GM18867 (cell line): ENCODE results near the gene DAPK3.
"Not testable (repeated sequence)": the region's sequence is repeated elsewhere in the genome, so short reads cannot be mapped to it uniquely, and the experiment has no call there.

Source experiments
- ATAC-seq: cut with Tn5 transposase; IDR thresholded peaks from one replicate; pipeline ENCODE4 v1.9.1; 2021; ENCODE audit warnings: mild to moderate bottlenecking, moderate library complexity; ENCODE audit not compliant: unreplicated experiment

Gene DAPK3

DNA sequence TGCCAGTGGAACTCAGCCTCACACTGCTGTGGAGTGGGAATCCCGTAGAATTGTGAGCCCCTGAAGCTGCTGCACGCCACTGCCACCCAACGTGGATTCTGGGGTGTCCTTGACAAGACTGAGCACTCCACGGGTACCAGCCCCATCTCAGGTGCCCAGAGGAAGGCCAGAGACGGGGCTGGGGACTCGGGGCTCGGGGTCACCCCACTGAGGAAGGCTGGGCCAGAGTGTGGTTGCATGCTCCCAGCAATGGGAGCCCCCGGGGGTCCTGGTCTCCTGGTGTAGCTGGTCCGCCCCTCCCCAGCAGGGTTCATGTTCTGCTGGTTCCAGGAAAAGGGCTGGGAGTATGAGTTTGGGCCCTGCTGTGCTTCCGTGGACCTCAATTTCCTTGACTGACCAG, 15.2 kb downstream of the DAPK3 start:
- no peak for ATAC-seq

DNA sequence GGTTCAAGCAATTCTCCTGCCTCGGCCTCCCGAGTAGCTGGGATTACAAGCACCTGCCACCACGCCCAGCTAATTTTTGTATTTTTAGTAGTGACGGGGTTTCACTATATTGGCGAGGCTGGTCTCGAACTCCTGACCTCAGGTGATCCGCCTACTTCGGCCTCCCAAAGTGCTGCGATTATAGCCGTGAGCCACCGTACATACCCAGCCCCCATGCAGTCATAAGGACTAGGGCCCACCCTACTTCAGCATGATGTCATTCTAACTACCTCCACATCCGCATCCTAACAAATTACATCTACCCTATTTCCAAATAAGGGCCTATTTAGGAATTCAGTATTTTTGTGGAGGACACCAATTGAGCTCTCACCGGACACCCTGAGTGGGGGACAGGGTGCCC, 15.6 kb downstream of the DAPK3 start:
- not testable (repeated sequence) for ATAC-seq

DNA sequence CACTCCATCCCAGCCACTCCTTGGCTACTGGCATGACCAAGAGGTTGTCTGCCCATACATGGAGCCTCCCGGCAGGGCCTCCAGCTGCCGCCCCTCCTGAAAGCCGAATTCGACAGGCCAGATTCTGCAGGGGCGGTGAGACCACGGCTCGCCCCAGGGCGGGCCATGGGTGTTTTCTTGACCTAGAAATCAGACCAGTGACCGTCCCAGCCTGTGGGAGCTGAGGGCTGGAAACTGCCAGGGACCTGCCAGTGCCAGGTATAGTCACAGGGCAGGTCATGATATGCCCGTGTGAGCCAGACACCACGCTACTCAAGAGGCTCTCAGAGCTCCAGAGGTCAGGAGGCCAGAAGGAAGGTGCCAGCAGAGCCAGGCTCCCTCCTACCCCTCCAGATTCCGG, 16.8 kb downstream of the DAPK3 start:
- no peak for ATAC-seq

DNA sequence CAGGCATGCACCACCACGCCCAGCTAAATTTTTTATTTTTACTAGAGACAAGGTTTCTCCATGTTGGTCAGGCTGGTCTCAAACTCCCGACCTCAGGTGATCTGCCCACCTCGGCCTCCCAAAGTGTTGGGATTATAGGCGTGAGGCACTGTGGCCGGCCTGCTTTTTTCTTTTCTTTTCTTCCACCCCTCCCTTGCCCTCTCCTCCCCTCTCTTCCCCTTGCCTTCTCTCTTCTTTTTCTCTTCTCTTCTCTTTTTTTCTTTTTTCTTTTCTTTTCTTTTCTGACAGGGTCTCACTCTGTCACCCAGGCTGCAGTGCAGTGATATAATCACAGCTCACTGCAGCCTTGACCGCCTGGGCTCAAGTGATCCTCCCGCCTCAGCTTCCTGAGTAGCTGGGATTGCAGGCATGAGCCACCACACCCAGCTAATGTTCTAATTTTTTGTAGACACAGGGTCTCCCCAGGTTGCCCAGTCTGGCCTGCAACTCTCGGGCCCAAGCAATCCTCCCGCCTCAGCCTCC, 18.1 kb downstream of the DAPK3 start:
- not testable (repeated sequence) for ATAC-seq

DNA sequence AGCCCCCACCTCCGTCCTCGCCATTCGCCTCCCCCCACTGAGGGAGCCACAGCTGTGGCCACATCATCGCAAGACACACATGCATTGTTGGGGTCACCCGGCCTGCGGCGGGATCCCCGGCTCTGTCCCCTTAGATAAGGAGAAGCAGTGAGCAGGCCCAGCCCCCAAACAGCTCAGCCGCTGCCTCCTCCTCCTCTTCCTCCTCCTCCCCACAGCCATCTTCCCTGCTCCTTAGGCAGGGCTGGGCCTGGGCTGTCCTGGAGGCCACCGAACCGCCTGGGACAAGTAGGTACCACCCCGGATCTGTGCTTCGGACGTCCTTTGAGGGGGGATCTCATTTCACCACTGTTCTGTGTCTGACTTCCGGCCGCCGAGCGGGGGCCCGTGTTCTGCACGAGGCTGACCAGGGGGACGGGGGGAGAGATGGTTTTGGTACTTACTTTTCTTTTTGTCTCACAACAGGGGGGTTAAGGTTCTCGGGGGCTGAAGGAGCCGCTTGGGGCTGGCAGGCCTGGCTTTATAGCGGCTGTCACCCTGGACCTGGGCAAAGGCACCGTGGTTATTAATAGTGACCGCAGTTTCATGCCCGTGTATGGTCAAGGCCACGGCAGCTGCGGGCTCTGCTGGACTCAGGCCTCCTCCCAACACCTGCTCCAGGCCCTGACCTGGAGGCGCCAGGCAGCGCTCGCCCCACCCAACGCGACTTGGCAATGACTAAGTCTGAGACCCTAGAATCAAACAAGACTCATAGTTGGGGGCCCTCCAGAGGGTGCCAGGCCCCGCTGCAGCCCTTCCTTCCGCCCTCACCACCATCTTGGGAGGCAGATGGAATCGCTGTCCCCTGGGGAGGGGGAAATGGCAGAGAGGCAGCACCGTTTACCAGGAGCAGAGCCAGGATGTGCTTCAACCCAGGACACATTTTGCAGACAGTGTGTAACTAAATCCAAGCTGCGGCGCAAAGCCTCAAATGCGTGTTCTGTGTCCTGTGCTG, 19.7 kb downstream of the DAPK3 start:
- ATAC-seq, result no peak

DNA sequence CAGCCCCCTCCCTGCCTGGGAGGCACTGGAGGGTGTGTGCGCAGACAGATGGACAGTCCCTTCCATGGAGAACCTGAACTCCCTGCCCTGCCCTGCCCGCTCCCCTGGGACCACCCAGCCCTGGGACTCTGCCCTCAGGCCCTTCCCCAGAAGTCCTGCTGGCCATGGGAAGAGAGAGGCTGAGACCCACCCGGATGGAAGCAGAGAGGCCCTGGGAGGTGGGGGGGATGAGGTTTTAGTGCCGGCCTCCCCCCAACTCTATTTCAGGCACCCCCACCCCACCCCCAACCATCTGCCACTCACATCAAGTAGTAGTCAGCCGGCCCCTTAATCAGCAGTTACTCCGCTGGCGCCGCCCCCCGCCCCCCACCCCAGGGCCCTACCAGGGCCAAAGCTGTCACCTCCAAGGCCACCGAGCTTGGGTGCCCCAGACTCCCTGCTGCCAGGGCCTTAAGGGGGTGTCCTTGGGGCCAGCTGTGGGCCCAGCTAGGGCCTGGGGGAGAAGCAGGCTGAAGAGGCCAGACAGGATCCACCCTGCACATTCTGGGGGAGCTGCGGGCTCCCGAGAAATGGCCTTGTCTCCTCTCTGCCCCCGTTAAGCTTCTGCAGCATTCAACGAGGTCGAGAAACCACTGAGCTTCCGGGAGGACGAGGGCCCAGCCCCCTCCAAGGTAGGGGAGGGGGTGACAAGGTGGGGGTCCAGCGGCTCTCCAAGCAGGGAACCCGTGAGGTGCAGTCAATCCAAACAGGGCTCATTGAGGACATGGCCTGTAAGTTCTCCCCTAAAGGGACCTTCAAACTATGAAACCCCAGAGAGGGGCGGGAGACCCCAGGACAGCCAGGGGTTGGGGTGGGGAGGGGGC, 20.7 kb downstream of the DAPK3 start:
- ATAC-seq, result no peak

DNA sequence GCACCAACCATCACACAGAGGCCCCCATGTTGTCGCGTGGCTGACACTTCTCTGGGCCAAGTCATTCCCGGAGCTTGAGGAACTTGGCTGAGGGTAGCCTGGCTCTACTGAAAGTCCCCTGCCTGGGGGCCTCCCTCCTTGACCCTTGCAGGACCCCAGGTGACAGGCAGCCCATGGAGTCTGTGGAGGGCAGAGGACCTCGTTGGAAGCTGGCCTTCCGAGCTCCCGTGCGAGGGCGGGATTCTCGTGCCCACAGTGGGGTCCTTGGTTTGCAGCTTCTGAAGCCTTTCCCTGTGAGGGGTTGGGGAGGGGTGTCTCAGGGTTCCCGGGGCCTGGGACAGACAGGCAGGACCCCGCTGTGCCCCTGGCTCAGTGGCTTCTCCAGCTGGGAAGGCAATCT, 21.6 kb downstream of the DAPK3 start:
- ATAC-seq, result no peak

DNA sequence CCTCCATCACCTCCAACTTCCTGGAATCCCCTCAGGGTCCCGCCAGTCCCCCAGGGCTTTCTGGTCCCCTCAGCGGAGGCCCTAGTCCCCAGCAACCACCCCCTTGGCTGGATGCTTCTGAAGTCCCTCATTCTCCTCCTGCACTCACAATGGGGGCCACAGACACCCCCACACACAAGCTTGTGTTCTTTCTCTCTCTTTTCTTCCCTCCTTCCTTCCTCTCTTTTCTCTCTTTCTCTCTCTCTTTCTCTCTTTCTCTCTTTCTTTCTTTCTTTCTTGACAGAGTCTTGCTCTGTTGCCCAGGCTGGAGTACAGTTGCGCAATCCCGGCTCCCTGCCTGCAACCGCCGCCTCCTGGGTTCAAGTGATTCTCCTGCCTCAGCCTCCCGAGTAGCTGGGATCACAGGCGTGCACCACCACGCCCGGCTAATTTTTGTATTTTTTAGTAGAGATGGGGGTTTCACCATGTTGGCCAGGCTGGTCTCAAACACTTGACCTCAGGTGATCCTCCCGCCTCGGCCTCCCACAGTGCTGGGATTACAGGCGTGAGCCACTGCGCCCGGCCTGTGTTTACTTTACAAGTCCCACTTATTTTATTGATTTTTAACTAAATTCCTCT, 23.5 kb downstream of the DAPK3 start:
- ATAC-seq, result not testable (repeated sequence)

DNA sequence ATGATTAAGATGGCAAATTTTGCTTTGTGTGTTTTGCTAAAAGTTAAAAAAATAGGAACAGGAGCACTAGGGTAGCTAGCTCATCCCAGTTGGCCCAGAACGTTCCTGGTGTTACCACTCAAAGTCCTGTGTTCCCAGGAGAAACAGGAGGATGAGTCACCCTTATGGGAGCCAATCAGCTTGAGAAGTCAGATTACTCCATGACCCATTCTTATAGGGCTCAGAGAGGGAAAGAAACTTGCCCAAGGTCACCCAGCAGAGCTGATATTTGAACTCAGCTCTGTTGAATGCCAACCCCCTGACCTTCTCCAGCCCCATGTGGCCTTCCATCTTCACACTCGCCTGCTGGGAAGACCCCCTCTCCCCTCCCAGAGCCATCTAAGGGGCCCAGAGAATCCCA, 25.1 kb downstream of the DAPK3 start:
- ATAC-seq, result no peak

DNA sequence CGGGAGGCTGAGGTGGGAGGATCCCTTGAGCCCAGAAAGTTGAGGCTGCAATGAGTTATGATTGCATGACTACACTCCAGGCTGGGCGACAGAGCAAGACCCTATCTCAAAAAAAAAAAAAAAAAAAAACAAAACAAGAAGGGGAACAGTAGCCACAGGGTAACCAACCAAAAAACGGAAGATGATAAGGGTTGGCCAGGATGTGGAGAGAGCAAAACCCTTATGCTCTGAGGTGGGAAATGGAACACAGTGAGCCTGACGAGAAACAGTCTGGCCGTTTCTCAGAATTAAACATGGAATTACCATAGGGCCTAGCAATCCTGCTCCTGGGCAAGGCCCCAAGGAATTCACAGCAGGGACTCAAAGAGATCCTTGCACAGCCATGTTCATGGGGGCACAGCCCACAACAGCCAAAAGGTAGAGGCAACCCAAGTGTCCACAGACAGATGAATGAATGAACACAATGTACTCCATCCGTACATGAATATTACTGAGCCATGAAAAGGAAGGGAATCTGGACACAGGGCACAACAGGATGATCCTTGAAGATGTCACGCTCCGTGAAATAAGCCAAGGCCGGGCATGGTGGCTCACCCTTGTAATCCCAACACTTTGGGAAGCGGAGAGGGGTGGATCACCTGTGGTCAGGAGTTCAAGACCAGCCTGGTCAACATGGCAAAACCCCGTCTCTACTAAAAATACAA, 26.7 kb downstream of the DAPK3 start:
- no peak for ATAC-seq

DNA sequence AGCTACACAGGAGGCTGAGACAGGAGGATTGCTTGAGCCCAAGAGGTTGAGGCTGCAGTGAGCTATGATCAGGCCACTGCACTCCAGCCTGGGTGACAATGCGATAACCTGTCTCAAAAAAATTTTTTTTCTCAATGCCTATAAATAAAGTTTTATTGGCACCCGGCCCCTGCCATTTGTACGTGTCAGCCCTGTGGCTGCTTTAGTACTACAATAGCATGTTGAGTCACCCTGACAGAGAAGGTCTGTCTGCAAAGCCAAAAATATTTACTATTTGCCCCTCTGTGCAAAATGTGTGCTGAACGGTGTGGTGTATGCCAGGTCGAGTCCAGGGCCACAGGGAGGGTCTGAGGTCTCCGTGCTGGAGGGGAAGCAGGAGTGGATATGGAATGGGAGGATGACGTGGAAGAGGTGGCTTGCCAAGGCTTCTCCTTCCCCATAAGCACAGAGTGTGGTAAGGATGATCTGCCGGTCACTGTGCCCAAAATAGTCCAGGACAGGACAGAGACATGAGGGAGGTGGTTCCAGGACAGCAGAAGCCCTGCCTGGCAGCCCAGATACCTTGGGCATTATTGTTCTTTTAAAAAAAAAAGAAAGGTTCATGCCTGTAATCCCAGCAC, 28.0 kb downstream of the DAPK3 start:
- ATAC-seq, result no peak

DNA sequence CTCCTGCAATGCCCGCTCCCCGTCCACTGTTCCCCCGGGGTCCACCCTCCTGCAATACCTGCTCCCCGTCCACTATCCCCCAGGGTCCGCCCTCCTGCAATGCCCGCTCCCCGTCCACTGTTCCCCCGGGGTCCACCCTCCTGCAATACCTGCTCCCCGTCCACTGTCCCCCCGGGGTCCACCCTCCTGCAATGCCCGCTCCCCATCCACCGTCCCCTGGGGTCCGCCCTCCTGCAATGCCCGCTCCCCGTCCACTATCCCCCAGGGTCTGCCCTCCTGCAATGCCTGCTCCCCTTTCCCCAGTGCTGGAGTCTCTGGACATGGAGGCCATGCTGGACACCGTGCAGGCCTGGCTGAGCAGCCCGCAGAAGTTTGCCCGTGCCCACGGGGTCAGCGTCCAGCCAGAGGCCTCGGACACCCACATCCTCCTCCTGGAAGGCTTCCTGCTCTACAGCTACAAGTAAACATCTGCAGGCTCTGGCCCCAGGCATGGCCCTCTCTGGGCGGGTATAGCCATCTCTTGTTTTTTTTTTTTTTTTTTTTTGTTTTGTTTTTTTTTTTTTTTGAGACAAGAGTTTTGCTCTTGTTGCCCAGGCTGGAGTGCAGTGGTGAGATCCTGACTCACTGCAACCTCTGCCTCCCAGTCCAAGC, 32.5 kb downstream of the DAPK3 start:
- not testable (repeated sequence) for ATAC-seq

DNA sequence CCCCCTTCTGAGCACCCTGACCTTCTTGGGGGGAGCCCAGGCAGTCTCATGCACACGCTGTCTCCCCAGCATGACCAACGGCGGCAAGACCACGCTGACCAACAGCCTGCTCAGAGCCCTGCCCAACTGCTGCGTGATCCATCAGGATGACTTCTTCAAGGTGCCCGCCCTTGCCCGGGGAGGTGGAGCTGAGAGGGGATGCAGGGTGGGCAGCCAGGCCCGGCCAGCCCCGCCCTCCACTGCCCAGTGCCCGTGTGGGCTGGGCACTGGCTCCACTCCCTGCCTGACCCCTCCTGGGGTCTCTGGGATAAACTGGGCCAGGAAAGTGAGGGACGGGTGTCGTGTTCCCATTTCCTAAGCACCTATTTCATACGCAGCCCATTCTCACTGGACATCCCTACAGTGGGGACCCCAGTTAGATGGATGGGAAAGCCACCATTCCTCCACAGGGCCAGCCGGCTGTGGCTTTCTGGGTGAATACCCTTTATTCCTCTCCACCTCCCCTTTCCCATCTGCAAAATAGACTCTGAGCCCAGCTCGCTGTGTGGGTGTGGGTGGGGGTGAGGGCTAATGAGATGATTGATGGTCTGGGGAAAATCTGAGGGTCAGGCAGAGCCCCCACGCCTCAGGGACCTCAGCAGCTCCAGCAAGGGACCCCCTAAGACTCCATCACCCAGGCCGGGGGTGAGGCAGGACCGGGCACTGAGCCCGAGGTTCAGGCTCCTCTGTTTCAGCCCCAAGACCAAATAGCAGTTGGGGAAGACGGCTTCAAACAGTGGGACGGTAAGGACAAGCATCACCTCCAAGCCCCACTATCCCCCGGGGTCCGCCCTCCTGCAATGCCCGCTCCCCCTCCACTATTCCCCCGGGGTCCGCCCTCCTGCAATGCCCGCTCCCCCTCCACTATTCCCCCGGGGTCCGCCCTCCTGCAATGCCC, 34.1 kb downstream of the DAPK3 start:
- no peak for ATAC-seq

DNA sequence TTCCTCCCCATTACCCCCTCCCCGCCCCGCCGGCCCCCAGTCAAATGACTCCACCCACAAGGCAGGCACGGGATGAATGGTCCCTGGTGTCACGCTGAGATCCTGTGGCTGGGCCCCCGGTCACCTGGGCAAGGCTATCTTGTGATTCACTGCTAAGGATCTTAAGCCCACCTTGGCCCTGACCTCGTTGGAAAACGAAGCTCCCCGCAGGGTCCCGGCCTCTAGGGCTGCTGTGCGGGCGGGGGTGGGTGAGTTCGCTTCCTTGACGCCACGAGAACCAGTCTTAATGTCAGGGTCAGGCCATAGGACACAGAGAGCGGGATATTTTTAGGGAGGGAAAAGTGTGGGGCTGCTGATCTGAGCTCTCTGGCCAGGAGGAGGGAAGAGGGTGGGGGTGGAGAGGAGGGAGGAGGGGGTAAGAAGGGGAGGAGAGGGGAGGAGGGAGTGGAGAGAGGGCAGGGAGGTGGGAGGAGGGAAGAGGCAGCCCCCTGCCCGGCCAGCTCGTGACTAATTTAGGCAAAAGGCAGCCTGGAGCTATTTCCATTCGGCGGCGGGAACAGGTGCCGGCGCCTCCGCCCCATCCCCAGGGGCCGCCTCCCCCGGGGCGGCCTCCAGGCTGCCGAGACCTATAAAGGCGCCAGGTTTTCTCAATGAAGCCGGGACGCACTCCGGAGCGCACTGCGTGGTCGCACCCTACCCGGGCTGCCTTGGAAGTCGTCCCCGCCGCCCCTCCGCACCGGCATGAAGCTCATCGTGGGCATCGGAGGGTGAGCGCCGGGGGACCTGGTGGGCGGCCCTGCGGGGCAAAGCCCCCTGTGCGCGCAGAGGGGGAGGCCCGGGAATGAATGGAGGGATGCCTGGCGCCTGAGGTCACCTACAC, 37.7 kb downstream of the DAPK3 start, which contains the start of gene NMRK2:
Gene NMRK2 (plus strand): TSS at position 139 of the 880 bp plus-strand sequence. CDS start 603 bp downstream, at position 742.
- no peak for ATAC-seq

DNA sequence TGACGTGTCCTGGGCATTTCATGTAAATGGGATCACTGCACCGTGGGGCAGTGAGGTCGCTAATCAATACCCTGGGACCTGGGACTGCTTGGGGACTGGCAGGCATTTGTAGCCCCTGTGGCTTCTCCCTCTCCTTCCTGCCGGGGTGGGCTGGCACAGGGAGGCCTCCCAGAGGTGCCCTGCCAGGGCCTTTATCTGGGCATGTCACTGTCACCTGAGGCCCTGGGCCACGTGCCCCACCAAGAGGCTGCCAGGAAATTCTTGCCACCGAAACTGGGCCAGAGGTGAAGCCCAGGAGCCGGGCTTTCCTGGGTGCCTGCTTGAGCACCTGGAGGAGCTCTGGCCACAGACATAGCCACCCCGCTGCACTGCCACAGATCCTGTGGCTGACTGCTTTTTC, 39.9 kb downstream of the DAPK3 start:
- no peak for ATAC-seq

DNA sequence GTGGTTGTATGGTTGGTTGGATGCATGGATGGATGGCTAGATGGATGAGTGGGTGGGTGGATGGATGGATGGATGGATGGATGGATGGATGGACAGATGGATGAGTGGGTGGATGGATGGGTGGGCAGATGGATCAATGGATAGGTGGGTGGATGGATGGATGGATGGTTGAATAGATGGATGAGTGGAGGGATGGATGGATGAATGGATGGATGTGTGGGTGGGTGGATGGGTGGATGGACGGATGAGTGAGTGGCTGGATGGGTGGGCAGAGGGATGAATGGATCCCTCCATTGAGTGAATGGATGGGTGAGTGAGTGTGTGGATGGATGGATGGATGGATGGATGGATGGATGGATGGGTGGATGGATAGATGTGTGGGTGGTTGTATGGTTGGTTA, 47.0 kb downstream of the DAPK3 start:
- no peak for ATAC-seq

DNA sequence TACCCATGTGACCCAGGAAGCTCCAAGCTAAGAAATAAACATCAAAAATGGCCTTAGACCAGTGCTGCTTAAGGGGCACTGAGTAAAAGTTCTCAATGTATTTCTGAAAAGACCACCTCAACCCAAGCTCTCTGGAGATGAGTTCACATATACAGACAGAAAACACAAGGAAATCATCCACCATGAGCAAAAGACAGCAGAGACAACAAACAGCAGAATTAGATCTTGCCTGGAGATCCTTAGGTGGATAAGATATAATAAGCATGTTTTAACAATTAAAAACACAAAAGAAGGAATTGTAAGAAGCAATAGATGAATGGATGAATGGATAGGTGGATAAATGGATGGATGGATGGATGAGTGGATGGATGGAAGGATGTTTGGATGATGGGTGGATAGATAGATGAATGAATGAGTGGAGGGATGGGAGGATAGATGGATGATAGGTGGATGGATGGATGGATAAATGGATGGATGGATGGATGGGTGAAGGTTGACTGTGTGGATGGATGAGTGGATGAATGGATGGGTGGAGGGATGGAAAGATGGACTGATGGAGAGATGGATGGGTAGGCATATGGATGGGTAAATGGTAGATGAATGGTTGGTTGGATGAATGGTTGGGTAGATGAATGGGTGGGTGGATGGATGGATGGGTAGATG, 47.7 kb downstream of the DAPK3 start:
- no peak for ATAC-seq
